ENCODE results near the gene NXPE3.

Gene NXPE3

DNA sequence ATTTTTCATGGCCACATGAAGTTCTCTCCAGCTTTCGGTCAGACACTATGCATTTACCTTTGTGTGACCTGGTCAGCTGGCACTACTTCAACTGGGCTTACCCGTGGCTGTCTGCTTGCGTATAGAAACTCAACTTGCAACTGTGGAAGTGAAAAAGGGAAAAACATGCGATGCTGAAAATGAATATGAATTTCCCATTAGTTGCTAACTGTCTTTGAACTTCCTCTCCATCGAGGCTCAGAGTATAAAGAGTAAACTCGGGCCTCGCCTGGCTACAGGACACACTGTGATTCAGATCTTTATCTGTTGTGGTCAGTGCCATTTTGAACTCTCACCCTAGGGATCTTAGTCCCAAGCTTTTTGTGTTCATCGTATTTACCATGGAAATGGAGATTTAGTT, 97.1 kb downstream of the NXPE3 start:
- H3K27ac ChIP-seq = no peak overlapping the region
- TF ChIP-seq, protein P1, sequence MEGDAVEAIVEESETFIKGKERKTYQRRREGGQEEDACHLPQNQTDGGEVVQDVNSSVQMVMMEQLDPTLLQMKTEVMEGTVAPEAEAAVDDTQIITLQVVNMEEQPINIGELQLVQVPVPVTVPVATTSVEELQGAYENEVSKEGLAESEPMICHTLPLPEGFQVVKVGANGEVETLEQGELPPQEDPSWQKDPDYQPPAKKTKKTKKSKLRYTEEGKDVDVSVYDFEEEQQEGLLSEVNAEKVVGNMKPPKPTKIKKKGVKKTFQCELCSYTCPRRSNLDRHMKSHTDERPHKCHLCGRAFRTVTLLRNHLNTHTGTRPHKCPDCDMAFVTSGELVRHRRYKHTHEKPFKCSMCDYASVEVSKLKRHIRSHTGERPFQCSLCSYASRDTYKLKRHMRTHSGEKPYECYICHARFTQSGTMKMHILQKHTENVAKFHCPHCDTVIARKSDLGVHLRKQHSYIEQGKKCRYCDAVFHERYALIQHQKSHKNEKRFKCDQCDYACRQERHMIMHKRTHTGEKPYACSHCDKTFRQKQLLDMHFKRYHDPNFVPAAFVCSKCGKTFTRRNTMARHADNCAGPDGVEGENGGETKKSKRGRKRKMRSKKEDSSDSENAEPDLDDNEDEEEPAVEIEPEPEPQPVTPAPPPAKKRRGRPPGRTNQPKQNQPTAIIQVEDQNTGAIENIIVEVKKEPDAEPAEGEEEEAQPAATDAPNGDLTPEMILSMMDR (IDR thresholded peaks at IDR 0.05) = no peak
- no peaks in the 10 kb centered on the region for H3K9me3 ChIP-seq
- no peaks in the 10 kb centered on the region for H3K4me1 ChIP-seq
- no peaks in the 10 kb centered on the region for H3K27me3 ChIP-seq
- intact Hi-C loops (cut with DNase I; ENCODE audit: low total_unique reads) = no loop called here
- no peak for DNase-seq
- no peaks in the 10 kb centered on the region for H3K36me3 ChIP-seq
- H3K4me3 ChIP-seq = no peak overlapping the region
